Fibroblast of lung (primary cell): Measurements from ENCODE around the gene RERE.

Experiments used
- CTCF ChIP-seq, 2 donors: IDR thresholded peaks in 1 of 2; conservative IDR thresholded peaks in 1 of 2; 1 replicate in 1 of 2; 2 replicates in 1 of 2; pipeline ENCODE4 v1.5.1; 2011 to 2012; ENCODE audit warnings: low read length in 2 of 2, control low read depth in 1 of 2, inconsistent platforms in 1 of 2, low read depth in 1 of 2, mild to moderate bottlenecking in 1 of 2
- EZH2 ChIP-seq: IDR thresholded peaks from 2 replicates; pipeline ENCODE4 v1.5.1; 2012; ENCODE audit warnings: low read length, control low read depth, mild to moderate bottlenecking; ENCODE audit errors: missing control alignments

GRCh38 chr1:8422510-8423268, 394.8 kb downstream of the RERE start:
- TF ChIP-seq EZH2 = no peak
- no peak for TF ChIP-seq CTCF (conservative IDR thresholded peaks at IDR 0.05 in 1 of 2, IDR thresholded peaks at IDR 0.05 in 1 of 2; ENCODE audit: low read depth in 1 of 2, low read length in 2 of 2)
